ENCODE results near the gene SYNDIG1.
A peak's percentile ranks its signal among the peaks of the same experiment; 100 is the strongest.

The SYNDIG1 gene

DNA sequence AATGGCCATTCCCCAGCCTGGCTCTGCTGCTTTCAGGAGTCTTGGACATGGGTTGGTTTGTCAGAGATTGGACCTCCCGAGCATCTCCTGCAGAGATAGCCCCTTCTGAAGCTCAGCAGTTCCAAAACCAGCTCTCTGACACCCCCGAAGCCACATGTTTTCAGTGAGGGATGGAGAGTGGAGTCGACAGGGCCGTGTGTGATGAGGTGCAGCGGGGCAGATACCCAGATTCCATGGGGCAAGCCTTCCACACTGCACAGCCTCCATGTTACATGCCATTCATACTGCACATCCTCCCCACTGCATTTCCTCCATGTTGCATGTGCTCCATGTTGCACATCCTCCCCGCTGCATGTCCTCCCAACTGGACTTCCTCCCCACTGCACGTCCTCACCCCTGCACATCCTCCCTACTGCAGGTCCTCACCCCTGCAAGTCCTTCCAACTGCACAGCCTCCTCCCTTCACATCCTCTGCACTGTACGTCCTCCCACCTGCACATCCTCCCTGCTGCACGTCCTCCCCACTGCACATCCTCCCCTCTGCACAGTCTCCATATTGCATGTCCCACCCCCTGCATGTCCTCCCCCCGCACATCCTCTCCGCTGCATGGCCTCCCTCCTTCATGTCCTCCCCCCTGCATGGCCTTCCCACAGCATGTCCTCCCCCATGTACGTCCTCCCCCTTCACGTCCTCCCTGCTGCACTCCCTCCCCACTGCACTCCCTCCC, 112.2 kb downstream of the SYNDIG1 start:
- H3K4me3 ChIP-seq (ENCODE audit: low read depth, low read length), result no peak overlapping the region
- no peak for DNase-seq (ENCODE audit: low read depth)
- no peak for TF ChIP-seq CTCF (IDR thresholded peaks at IDR 0.05; ENCODE audit: low read depth, low read length, missing control alignments)
- in situ Hi-C loops (cut with HindIII; ENCODE audit: low sequenced_read_pairs), result no loop called here

DNA sequence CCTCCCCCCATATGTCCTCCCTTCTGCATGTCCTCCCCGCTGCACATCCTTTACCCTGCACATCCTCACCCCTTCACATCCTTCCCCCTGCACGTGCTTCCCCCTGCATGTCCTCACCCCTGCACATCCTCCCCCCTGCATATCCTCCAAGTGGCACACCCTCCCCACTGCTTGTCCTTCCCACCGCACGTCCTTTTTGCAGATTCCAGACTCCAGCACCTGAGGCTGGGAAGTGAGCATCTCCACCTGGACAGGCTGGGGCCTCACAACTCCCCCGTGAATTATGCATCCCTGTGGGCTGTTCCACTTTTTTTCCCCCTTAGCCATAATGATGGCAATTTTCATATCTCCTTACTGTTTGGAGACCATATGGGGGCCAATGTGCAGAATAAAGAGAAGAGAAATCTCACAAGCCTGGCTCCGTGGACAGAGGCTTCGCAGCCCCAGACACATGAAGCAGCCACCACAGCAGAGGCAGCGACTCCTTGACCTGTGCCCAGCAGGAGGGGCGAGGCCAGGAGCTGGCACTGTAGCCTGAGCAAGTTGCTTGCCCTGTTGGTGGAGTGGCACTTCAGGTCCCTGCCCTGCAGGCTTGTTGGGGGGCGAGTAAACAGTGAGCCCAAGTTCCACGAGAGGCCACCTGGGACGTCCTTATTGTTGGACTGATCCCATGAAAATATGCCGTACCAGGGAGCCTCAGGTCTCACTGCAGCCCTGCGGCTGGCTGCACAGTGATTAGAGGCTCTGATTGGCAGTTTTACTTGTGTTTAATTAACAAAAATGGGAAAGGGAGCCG, 113.1 kb downstream of the SYNDIG1 start:
- H3K4me3 ChIP-seq (ENCODE audit: low read depth, low read length), result no peak overlapping the region
- no peak for DNase-seq (ENCODE audit: low read depth)
- no peak for TF ChIP-seq CTCF (IDR thresholded peaks at IDR 0.05; ENCODE audit: low read depth, low read length, missing control alignments)
- in situ Hi-C loops (cut with HindIII; ENCODE audit: low sequenced_read_pairs), result no loop called here

DNA sequence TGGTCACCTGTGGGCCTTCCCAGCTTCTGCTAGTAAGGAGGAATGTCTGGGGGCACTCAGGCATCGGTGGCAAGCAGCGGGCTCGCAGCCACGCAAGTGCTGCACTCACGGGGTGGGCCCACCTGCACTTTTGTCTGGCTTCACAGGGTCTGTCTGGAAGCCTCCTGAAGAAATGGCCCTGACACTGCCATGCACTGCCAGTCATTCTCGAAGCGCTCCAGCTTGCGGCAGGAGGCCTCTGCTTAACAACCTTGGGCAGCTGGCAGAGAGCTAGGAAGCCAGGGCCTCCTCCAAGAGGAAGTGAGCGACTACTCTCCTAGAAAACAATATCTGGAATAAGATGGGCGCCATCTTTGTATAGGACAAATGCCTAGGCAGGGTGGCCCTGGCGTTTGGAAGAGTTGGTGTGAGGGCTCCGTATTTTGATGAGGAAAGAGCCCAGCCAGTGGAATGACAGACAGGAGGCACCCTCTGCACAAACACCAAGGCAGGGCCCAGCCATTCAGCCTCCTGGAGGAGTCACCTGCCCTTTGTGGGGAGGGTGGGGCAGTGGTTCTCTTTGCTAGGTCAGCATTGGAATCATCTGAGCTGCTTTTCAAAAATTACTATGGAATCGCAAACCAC, 113.9 kb downstream of the SYNDIG1 start:
- DNase-seq (ENCODE audit: low read depth), result no peak
- H3K4me3 ChIP-seq (ENCODE audit: low read depth, low read length), result no peak overlapping the region
- in situ Hi-C loops (cut with HindIII; ENCODE audit: low sequenced_read_pairs), result no loop called here
- TF ChIP-seq CTCF (IDR thresholded peaks at IDR 0.05; ENCODE audit: low read depth, low read length, missing control alignments), result no peak

DNA sequence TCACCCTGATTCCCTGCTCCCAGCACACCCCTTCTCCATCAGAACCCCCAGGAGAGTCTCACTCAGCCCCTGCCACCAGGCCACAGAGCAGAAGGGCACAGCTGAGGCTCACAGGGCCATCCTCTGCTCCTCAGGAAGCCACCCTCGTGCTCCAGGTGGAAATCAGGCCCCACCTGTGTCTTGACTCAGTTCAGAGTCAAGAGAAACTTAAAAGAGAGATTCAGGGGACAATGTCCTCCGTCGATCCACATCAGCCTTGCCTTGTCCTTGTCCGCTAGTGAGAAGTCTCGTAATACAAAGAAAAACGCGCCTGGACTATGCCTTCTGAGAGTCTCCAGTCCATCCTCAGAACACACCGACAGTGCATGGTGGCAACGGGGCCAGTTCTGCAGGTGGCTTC, 114.6 kb downstream of the SYNDIG1 start:
- DNase-seq (ENCODE audit: low read depth), result no peak
- no peak for TF ChIP-seq CTCF (IDR thresholded peaks at IDR 0.05; ENCODE audit: low read depth, low read length, missing control alignments)
- H3K4me3 ChIP-seq (ENCODE audit: low read depth, low read length), result no peak overlapping the region
- in situ Hi-C loops (cut with HindIII; ENCODE audit: low sequenced_read_pairs), result no loop called here

DNA sequence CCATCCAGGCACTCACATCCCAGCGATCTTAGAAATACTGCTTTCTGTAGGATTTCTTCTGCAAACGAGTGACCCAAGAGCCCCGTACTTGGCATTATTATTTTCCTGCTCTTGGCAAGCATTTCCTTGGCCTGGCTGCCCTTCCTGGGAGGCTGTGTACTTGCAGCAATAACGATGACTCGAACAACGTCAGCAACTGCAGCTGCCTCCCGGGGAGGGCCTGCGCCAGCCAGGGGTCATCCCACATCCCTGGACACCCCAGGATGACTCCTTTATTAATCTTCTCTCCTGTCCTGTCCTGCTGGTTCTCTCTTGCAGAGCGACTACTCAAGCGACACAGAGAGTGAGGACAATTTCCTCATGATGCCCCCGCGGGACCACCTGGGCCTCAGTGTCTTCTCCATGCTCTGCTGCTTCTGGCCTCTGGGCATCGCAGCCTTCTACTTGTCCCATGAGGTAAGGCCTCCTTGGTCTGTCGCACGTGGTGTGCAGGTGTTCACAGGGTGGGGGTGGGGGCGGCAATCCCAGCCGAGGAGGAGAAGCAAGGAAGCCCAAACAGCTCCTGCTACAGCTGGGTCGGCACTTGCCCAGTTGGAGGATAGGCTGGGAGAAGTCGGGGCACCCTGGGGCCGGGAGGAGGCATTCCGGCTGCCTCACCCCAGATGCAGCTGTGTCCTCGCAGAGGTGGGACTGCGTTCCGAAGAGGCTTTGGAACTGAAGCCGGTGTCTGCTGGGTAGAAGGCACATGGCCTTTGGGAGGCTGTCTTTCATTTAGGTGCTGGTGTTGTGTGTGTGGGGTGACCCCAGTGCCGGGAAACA, 115.3 kb downstream of the SYNDIG1 start:
- peak; percentile 68 for DNase-seq (ENCODE audit: low read depth)

More for the DNA sequence above, 115.3 kb downstream of the SYNDIG1 start:
- H3K4me3 ChIP-seq (ENCODE audit: low read depth, low read length), result no peak overlapping the region
- in situ Hi-C loops (cut with HindIII; ENCODE audit: low sequenced_read_pairs), result no loop called here
- TF ChIP-seq CTCF (IDR thresholded peaks at IDR 0.05; ENCODE audit: low read depth, low read length, missing control alignments), result no peak

All from astrocyte of the cerebellum (primary cell).